HG03442 (cell line): ENCODE data around the gene CDC42EP4.
"Not testable (repeated sequence)": the region's sequence is repeated elsewhere in the genome, so short reads cannot be mapped to it uniquely, and the experiment has no call there.

Experiments used
- ATAC-seq: cut with Tn5 transposase; IDR thresholded peaks from one replicate; pipeline ENCODE4 v1.9.1; 2021; ENCODE audit warnings: mild to moderate bottlenecking, moderate library complexity; ENCODE audit not compliant: unreplicated experiment

Gene CDC42EP4

DNA sequence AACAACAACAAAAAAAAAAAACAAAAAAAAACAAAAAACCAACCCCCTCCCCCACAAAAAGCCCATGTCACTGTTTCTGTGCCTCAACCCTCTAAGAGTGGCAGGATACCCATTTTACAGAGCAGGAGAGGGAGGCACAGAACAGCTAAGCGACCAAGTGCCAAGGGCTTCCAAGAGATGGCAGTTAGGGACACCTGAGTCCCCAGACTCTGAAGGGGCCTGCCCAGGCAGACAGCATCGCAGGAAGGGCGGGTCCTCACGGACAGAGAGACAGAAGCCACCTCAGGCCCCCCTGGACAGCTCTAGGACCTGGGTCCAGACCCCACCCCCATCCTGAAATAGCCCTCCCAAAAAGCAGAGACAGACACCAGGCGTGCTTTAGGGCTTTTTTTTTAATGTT is 28.6 kb downstream of the CDC42EP4 start:
- no peak for ATAC-seq

DNA sequence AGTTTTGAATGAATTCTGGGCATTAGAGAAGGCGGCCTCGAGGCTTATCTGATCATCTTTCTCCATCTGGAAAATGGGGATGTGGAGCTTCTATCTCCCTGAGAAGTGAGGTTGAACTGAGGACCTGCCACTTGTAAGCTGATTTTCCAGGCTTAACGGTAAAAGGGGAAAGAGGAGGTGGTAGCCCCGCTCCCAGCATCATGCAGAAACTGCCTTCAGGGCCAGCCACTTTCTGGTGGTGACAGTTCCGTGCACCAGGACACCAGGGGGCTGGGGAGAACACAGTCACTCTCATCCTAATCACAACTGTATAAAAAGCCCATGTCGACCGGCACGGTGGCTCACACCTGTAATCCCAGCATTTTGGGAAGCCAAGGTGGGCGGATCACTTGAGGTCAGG is 29.2 kb downstream of the CDC42EP4 start:
- no peak for ATAC-seq

DNA sequence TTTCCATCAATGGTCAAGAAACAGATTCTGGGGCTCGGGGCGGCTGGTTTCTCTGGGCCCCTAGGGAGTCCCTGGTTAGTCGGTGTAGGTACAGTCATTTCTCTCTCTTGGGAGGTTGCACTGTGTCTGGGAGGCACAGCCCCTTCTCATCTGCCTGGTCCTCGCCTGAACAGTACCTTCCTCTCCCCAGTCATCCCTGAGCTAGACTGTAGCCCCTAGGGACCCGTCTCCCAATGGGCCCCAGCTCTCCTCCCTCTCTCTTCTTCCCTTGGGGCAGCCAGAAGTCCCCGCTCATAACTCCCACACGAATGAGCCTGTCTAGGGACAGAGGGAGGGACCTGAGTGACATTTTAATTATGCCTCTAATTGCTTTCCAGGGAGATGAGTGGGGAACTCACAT is 29.9 kb downstream of the CDC42EP4 start:
- peak; percentile 94 for ATAC-seq

DNA sequence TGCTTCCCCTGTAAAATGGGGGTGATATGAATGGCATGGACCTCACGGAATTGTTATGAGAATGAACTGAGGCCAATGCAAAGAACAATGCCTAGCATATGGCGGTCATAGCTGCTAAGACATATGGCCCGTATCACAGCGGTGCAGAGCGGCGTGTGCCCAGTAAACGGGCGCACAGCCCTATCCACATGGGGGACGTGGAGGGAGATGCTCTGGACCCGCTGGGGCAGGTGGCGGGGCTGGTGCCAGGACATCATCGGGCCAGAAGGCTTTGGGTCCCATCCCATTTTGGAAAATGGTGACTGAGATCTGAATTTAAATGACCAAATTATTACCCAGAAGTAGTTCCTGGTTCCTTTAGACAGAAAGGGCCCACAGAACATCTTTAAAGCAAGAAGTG is 31.6 kb downstream of the CDC42EP4 start:
- no peak for ATAC-seq

DNA sequence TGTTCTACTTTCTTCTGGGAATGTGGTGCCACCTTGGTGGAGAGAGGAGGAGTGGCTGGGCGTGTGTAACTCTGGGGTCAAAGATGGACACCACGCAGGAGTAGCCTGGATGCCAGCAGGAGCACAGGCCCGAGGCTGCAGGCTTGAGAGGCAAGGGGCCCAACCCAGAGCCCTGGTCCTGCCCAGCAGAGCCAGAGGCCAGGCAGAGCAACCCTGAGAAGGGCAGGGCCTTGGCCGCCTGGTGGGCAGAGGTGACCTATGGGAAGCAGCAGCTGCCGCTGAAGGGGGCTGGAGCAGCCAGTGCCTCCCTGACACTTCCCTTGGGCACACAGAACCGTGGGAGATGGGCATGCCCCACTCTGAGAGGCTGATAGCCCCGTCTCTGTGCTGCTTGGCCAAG is 32.1 kb downstream of the CDC42EP4 start:
- no peak for ATAC-seq

DNA sequence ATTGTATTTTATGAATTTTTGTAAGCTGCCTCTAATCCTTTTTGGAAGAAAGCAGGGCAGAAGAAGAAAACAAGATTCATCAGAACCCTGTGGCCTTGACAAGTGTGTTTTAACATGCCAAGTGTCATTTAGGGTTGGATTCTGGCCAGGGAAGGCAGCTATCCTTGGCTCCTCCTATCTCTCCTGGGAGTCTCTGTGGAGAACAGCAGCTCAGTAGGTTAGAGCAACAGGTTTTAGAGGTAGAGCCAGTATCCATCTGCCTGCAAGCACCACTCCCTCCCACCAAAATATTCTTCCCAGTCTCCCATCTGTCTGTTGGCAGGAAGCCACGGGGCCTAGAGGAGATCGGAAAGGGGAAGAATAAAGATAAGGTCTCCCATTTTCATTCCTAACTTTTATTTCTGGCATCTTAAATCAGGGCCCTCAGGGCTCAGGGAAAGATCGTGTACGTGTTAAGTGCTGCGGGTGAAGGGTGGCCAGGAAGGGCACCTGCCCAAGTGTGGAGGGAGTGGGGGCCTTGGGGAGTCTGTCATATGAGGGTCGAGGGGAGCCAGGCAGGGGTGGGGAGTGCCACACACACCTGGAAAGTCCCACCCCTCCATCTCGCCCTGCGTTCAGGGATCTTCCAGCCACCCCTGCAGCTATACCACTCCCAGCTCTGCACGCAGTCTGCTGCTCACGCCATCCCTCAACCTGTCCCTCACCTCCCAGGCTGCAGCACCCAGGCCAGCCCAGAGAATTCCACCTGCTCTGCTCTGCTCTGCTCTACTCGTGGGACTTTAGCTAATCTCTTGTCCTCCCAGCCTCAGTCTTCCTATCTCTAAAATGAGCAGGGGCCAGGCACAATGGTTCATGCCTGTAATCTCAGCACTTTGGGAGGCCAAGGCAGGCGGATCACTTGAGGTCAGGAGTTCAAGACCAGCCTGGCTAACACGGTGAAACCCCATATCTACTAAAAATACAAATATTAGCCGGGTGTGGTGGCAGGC is 33.0 kb downstream of the CDC42EP4 start:
- no peak for ATAC-seq

DNA sequence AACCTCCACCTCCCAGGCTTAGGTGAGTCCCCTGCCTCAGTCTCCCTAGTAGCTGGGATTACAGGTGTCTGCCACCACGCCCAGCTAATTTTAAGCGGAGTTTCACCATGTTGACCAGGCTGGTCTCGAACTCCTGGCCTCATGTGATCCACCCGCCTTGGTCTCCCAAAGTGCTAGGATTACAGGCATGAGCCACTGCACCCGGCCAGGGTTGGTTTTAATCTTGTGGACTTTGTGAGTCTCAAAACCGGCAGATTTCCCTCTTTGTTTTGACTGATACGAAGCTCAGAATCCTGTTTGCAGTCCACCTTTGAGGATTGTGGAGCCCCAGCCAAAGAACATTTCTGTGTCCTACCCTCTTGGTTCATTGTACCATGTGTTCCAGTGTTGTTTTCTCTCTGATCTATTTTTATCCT is 33.7 kb downstream of the CDC42EP4 start:
- no peak for ATAC-seq

DNA sequence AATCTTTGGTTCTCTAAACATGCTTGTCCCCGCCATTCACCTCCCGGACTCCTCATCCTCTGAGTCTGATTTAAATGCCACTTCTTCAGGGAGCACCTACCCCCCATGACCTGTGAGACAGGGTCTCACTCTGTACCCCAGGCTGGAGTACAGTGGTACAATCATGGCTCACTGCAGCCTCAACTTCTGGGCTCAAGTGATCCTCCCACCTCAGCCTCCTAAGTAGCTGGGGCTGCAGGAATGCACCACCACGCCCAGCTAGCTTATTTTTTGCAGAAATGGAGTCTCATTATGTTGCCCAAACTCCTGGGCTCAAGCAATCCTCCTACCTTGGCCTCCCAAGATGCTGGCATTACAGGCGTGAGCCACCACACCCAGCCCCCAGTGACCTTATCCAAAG is 37.3 kb downstream of the CDC42EP4 start:
- ATAC-seq = no peak

DNA sequence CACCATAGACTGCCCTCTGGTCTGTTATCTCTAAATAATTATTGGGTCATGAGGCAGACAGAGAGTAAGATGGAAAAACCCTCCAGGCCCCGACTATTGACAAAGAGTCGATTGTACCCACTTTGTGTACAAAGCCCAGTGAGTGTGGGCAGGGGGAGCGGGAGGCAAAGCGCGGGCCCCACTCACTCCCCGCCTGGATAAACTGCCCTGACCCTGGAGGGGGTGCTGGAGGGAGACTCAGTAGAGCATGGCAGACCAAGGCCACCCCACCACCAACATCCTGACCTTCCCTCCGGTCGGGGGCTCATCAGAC is 38.9 kb downstream of the CDC42EP4 start:
- ATAC-seq = no peak

DNA sequence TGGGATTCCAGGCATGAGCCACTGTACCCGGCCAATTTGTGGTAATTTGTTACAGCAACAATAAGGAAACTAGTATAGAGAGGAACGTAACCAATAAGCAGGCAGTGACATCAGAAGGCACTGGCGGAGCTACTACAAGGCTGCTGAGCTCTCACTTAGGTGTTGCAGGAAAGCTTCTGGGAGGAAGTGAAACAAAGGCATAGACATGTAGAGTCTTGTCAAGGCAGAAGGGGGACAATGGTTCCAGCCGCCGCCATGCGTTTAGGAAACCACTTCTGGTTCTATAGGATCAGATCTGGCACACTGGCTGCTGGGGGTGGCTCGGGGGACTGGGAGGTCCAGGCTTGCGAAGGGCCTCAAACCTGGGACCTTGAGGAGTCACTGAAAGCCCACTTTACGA is 40.7 kb downstream of the CDC42EP4 start:
- peak; percentile 99 for ATAC-seq

DNA sequence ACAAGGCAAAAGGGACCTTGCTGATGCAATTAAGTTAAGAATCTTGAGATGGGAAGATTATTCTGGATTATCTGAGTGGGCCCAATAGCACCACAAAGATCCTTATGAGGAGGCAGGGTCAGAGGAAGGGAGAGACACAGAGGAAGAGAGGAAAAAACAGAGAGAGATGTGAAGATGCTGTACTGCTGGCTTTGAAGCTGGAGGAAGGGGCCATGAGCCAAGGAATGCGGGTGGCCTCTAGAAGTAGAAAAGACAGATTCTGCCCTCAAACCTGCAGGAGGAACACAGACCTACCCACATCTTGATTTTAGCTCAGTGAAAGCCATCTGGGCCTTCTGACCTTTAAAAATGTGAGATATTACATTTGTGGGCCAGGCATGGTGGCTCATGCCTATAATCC is 42.0 kb downstream of the CDC42EP4 start:
- no peak for ATAC-seq

DNA sequence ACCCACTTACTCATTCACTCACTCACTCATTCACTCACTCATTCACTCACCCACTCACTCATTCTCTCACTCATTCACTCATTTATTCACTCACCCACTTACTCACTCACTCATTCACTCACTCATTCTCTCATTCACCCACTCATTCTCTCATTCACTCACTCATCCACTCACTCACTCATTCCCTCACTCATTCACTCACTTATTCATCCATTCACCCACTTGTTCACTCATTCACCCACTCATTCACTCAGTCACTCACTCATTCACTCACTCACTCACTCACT is 42.5 kb downstream of the CDC42EP4 start:
- no peak for ATAC-seq

DNA sequence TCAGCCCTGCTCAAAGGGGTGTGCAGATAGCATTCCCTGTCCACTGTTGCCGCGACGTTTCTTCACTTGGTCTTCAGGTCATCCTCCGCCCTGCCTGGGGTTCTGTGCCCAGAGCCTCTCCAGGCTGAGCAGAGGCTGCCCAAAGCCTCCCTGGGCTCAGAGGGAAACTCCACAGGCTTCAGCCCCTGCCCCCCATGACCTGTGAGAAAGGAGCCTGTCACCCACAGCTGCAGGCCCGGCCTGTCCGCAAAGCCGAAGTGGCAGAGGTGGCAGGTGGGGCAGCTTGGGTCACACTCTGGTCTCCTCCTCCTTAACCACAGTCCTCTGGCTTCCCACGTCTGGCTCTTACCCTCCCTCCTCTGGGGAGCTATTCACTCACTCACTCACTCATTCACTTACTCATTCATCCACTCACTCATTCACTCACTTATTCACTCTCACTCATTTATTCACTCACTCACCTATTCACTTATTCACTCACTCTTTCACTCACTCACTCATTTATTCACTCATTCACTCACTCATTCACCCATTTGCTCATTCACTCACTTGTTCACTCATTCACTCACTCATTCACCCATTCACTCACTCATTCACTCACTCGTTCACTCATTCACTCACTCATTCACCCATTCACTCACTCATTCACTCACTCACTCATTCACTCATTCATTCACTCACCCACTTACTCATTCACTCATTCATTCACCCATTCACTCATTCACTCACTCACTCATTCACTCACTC is 43.0 kb downstream of the CDC42EP4 start:
- ATAC-seq = no peak

DNA sequence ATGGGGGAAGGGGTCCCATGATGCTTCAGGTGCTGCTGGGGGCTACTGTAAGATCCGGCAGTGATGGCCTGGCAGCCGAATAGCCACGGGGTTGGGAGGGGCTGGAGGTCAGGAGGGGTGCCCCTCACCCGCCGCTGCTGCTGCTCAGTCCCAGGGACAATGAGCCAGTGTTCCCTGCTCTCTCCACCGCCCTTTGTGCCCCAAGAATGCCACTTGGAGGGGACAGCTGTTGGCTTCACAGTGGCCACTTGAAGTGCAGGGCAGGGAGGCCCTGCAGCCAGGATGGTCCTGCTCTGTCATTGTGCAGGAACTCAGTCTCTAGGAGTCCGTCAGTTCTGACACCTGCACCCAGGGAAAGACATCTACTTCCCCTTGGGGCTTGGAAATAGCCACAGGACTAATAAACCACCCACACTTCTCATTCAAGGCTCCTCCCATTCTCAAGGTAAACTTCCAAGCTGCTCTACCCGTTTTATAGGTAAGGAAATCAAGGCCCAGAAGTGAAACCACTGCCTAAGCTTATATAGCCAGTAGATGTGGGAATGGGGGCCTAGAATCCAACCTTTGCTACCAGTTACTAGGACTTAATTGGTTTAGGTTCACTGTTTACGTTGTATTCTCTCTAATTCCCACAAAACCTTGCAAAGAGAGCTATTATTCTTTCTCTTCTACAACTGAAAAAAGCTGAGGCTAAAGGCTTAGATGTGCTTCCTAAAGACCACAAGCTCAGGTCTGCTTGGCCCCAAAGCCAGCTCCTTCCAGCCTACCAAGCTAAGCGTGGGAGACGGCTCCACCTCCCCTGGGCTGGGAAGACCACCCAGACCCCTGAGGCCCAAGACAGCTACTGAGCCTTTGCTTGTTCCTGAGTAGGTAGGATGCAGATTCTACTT is 43.9 kb downstream of the CDC42EP4 start:
- no peak for ATAC-seq

DNA sequence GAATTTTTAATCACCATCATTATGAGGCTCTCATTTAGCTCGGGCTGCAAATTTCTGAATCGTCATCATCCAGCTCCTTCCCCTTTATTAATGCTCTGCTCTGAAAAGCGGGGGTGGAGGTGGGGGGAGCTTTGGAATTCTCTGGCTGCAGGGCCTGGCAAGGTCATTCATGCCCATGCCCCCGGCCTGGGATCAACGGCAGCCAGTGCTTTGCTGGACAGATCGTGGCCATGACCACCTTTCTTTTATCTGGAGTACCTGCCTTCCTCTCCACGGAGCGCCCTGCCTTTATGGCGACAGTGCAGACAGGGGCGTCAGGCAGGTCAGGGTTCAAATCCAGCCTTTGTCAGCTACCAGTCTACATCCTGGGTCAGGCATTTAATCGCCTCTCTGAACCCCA is 45.0 kb downstream of the CDC42EP4 start:
- ATAC-seq = no peak

DNA sequence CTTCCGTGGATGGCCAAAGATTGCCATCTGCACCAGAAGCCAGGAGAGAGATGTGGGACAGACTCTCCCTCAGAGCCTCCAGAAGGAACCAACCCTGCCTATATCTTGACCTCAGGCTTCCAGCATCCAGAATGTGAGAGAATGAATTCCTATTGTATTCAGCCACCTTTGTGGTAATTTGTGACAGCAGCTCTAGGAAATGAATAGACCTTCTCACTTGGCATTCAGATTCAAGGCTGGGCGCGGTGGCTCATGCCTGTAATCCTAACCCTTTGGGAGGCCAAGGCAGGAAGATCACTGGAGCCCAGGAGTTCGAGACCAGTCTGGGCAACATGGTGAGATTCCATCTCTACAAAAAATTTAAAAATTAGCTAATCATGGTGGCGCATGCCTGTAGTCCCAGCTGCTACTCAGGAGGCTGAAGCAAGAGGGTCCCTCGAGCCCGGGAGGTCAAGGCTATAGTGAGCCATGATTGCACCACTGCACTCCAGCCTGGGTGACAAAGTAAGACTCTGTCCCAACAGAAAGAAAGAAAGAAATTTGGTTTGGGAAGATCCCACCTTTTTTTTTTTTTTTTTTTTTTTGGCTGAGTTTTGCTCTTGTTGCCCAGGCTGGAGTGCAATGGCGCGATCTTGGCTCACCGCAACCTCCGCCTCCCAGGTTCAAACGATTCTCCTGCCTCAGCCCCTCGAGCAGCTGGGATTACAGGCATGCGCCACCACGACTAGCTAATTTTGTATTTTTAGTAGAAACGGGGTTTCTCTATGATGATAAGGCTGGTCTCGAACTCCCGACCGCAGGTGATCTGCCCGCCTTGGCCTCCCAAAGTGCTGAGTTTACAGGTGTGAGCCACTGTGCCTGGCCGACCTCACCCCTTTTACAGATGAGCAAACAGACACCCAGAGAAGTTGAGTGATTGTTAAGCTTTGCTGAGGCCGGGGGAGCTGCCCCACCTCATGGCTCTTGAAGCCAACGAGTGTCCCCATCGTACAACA is 45.9 kb downstream of the CDC42EP4 start:
- no peak for ATAC-seq

DNA sequence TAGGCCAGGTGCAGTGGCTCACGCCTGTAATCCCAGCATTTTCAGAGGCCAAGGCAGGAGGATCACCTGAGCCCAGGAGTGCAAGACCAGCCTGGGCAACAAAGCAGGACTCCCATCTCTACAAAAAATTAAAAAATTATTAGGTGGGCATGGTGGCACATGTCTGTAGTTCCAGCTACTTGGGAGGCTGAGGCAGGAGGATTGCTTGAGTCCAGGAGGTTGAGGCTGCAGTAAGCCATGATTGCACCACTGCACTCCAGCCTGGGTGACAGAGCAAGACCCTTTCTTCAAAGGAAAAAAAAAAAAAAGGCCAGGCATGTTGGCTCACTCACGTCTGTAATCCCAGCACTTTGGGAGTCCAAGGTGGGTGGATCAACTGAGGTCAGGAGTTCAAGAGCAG is 47.4 kb downstream of the CDC42EP4 start:
- not testable (repeated sequence) for ATAC-seq

DNA sequence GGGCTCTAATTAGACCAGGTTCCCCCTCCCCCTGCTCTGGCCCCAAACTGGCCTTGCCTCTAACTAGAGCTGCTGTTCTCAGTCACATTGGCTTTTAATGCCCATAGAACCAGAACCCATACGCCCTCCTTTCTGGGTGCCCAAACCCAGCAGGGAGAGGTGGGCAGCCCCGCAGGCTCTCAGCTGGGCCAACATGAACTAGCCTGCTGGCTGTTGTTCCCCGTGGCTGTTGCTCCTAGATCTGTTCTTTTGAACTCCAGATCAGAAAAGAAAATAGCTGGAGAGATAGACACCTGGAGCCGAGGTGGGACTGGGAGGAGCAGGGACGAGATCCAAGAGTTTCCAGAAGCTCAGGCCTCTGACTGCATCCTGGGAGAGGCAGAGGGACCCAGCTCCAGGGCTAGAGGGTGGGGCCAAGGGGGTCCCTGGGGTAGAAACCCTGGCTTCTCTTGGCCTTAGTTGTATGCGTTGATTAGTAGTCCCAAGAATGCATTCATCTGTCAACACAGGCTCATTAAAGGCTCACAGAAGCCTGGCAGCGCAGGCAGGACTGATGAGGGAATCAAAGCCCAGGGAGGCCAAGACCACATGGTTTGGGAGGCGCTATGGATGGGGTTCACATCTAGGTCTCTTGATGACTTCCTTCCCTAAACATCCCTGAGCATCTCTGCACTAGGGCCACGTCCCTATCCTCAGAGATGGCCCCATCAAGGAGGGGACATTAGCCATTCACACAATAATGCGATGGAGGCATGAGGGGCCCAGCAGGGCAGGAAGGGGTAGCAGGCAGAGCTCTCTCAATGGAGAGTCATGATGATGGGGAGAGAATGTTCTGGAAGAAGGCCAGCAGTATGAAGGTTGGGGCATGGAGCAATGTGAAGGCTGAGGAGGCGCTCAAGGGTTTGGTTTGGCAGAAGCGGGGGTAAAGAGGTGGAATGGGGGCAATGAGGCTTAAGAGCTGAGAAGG is 48.8 kb downstream of the CDC42EP4 start:
- ATAC-seq = no peak
